HG03565 (cell line): Measurements from ENCODE around the gene SYNPO2L.

Source experiments
- ATAC-seq: cut with Tn5 transposase; IDR thresholded peaks from one replicate; pipeline ENCODE4 v1.9.1; 2021; ENCODE audit warnings: mild to moderate bottlenecking, moderate library complexity; ENCODE audit not compliant: unreplicated experiment

Gene SYNPO2L

DNA sequence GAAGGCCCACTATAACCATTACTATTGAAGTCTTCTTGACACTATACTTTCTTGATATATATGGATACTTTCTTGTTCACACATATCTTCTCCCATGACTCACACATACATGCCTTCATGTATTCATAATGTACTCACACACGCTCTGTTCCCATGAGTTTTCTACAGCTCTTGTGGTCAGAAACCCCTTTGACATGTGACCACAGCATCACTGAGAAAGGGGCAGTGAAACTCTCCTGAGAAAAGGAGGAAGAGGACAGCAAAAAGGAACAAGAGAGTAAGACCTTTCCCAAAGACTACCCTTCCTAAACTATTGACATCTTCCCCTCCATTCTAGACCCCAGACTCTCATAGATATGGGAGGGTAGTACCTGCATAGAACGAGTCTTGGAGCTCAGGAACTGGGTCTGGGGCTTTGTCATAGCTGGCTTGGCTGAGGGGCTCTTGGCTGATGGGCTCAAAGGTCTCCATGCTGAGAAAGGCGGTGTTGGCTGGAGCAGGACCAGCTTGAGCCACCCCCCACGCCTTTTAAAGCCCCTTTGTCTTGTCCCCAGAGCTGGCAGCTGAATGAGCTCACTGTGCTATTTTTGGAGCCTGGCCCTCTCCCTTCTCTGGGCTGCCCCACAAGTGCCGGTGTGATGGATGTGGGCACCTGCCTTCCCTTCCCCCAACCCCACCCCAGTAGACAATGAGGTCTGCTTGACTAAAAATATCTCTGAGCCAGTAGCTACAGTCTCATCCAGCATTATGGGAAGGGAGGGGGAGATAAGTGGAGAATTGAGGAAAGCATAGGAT, 5.1 kb downstream of the SYNPO2L start:
- peak; percentile 51 for ATAC-seq

DNA sequence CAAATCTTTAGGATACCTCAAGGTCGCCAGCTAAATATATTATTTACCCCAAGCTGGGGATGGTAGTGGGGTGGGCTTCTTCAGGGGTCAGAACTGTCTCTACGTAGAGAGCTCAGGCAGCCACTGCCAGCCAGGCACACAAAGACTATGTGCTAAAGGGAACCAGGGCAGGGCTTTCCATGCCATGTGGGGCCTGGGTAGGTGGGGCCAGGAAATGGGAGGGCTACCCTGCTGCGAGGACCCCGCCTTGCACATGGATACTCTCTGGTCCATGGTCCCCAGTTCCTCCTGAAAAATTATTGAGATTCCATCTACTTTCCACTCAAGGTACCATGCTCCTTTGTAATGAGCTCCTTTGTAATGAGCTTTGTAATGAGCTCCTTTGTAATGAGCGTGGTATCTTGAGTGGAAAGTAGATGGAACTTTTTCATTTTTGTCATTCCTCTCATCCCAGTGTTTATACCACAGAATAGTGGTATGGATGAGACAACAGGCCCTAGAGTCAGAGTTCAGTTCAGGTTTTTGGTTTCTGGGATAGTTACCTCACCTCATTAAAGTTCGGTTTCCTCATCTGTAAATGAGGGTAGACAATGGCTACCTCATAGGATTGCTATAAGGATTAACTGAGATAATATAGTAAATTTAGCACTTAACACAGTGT, 5.8 kb downstream of the SYNPO2L start:
- ATAC-seq = no peak

GRCh38 chr10:73648975-73649829, 6.6 kb downstream of the SYNPO2L start:
- no peak for ATAC-seq

GRCh38 chr10:73647875-73648651, 7.8 kb downstream of the SYNPO2L start:
- no peak for ATAC-seq

GRCh38 chr10:73647211-73647874, 8.5 kb downstream of the SYNPO2L start:
- ATAC-seq = no peak

DNA sequence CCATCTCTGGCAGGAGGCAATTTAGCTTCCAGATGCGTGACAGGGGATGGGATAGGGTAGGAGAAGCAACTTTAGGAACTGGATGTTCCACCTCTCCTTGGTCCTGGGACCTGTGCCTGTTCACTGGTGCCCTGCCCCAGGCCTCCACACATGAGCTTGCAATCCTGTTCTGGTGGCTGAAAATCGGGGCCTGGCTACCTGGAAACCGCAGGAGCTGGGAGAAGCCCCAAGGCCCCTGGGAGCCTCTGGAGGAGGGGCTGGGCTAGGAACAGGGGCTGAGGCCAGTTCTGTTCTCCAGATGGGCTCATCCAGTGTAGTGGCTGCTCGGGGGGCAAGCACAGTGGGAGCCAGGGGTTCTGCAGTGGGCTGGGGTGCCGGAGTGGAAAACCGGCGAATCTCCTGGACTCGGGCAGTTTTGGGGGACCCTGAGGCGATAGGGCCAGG, 9.2 kb downstream of the SYNPO2L start:
- no peak for ATAC-seq

- ATAC-seq = no peak
These were observed 10.6 kb downstream of the SYNPO2L start for GRCh38 chr10:73645251-73645650.

- no peak for ATAC-seq
These were observed 11.1 kb downstream of the SYNPO2L start for GRCh38 chr10:73644767-73645166.

- no peak for ATAC-seq
These were observed 11.7 kb downstream of the SYNPO2L start for GRCh38 chr10:73644015-73644743.

DNA sequence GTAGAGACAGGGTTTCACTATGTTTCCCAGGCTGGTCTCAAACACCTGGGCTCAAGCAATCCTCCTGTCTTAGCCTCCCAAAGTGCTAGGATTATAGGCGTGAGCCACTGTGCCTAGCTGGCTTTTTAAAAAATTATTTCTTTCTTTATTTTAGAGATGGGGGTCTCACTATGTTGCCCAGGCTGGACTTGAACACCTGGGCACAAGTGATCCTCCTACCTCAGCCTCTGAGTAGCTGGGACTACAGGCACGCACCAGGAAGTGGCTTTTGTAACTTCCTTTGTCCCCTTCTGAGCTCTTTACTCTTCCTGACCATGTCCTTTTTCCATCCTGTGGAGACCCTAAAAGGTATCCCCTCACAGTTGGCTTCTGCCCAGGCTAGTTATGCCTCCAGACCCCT, 12.5 kb downstream of the SYNPO2L start:
- no peak for ATAC-seq

DNA sequence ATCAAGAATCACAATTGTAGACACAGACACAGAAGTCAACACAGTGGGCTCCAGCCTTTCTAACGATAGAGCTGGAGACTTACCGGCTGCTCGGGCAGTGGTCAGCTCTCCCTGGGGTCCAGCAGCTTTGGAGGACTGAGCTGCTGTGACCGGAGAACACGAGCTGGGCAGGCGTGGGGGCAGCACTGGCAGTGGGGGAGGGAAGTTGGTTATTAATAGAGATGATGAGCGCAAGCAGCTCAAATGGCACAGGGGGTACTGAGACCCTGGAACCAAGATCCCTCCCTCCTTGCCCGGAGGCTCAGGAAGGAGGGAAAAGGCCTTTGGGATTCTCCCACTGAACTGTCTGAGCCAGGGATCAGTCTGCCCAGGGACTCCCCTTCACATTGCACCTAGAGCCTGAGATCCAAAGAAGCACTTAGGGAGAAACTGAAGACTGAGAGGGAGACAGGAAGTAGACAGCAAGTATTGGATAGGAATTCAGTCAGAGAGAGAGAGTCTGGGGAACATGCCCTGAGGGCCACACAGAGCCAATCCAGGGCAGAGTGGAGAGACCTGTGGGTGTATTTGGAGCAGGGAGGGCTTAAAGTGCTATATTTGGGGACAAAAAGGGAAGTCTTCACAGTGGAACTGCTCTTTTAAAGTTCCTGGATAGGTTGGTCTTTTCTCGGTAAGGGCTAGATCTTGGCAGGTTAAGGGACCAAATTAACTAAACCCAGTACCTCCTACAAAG, 14.3 kb downstream of the SYNPO2L start, which contains the start of gene MYOZ1:
Gene MYOZ1, minus strand, starts transcription at position 147 of the 733 bp plus-strand sequence. CDS start 1,457 bp downstream, outside the sequence.
- no peak for ATAC-seq

GRCh38 chr10:73639286-73639685, 16.5 kb downstream of the SYNPO2L start:
- ATAC-seq = no peak

GRCh38 chr10:73635781-73636180, 20.0 kb downstream of the SYNPO2L start:
- no peak for ATAC-seq

GRCh38 chr10:73634421-73634820, 21.4 kb downstream of the SYNPO2L start:
- no peak for ATAC-seq

GRCh38 chr10:73629165-73629564, 26.7 kb downstream of the SYNPO2L start:
- ATAC-seq = no peak

- no peak for ATAC-seq
These were observed 27.4 kb downstream of the SYNPO2L start for GRCh38 chr10:73628405-73628804.

DNA sequence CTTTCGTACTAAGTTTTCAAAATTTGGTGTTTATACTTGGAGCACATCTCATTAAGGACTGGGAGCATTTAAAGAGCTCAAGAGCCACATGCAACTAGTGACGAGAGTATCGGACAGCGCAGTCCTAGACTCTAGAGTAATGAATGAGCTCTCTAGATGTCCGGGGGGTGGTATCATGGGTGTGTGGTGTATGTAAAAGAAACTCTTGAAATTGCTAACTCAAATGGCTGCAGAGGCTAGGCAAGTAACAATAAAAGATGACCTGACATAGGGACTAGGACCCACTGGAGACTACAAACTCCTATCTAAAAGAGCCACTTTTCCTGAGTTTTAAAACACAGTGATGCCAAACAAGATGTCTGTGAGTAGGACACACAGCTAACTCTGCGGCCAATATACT, 28.5 kb downstream of the SYNPO2L start:
- no peak for ATAC-seq

DNA sequence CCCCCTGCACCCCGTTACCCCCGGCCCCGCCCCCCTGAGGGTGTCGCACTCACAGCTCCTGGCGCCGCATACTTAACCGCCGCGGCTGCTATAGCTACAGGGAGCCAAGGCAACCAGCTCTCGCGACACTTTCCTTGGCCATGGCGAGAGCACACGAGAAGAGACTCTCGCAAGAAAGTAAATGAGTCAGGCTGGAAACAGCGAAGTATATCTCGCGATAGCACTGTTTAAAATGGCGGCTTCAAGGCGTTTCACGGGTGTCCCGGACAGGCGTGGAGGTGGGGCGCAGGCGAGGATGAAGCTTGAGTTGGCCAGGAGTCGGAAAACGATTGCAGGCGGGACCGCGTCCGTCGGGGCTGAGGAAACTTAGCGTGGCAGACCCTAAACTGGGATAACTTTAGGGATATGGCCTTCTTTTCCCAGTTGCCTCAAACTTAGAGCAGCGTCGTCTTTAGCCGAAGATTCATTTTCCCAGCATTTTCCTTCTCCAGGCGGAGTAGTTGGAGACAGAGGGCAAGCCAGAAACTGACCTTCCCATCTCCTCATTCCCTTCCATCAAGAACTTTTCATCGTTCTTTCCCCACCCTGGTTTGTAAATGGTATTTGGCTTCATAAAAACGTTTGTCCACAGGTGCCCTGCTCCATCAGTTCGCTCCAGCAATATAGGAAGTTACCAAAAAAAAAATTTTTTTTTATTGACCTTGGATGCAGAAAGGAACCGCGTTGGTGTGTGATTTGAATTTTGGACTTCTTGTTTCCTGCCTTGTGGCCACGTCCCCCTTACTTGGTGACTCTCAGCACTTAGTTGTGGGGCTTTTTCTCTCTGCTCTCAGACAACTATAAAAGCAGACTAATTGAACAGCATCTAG, 29.7 kb downstream of the SYNPO2L start:
- peak; percentile 97 for ATAC-seq
